H1 (cell line): Measurements from ENCODE around the gene ELMO1. TPM values are rescaled to one million over a fixed set of nuclear protein-coding genes. Genes with fewer than 3 reads are reported as not detected.

Experiments
- CTCF ChIA-PET: fragments of 300-600 bp; sonication (Branson Sonifier 250); formaldehyde crosslinking; loops from one replicate; lab custom pipeline; 2021; ENCODE audit not compliant: partially characterized antibody; lab: Charles Lee
- POLR2A ChIA-PET: fragments of 300-600 bp; sonication (Branson Sonifier 250); formaldehyde crosslinking; loops from one replicate; lab custom pipeline; 2021; ENCODE audit warnings: inconsistent platforms; ENCODE audit not compliant: partially characterized antibody; lab: Charles Lee
- DNase-seq, 2 experiments: peaks; one replicate each; pipeline versions ENCODE4 v3.0.0 to v3.0.0-alpha.2; 2010 to 2022; ENCODE audit warnings: low spot score in 2 of 2, low read depth in 1 of 2, mixed read lengths in 1 of 2
- FAIRE-seq: peaks from 2 replicates; lab custom pipeline; 2011; peaks lifted over from hg19 to GRCh38; lab: Jason Lieb, UNC
- H2AFZ ChIP-seq: 2 replicates; pipeline ENCODE4 v1.8.1; 2012; ENCODE audit warnings: low read length, inconsistent platforms
- H2AK5ac ChIP-seq: 2 replicates; pipeline ENCODE4 v1.6.1; 2013; ENCODE audit warnings: low read depth, low read length
- H2BK120ac ChIP-seq: replicated peaks from 2 replicates; pipeline ENCODE3; 2013; ENCODE audit warnings: low read depth, low read length, inconsistent platforms
- H2BK12ac ChIP-seq: 2 replicates; pipeline ENCODE4 v1.6.1; 2013; ENCODE audit warnings: low read depth, low read length
- H2BK15ac ChIP-seq: 2 replicates; pipeline ENCODE4 v1.6.1; 2013; ENCODE audit warnings: low read length
- H2BK20ac ChIP-seq: 2 replicates; pipeline ENCODE4 v1.6.1; 2013; ENCODE audit warnings: low read length
- H2BK5ac ChIP-seq: 2 replicates; pipeline ENCODE4 v1.6.1; 2013; ENCODE audit warnings: low read depth, low read length
- H3K14ac ChIP-seq: 2 replicates; pipeline ENCODE4 v1.6.1; 2013; ENCODE audit warnings: inconsistent platforms; ENCODE audit not compliant: insufficient read length
- H3K18ac ChIP-seq: 2 replicates; pipeline ENCODE4 v1.6.1; 2013; ENCODE audit warnings: low read length; ENCODE audit errors: extremely low read depth
- H3K23ac ChIP-seq: 2 replicates; pipeline ENCODE4 v1.6.1; 2013; ENCODE audit warnings: inconsistent platforms; ENCODE audit not compliant: insufficient read length
- H3K23me2 ChIP-seq: 2 replicates; pipeline ENCODE4 v1.6.1; 2013; ENCODE audit warnings: low read depth, low read length
- H3K27ac ChIP-seq: 2 replicates; pipeline ENCODE4 v1.6.1; 2011; ENCODE audit warnings: low read depth, low read length, inconsistent platforms
- H3K27me3 ChIP-seq, 4 experiments: replicated peaks in 1 of 4; 1 replicate in 1 of 4; 2 replicates in 3 of 4; pipeline versions ENCODE4 v1.6.1 to v1.8.1; 2011 to 2013; ENCODE audit warnings: low read length in 3 of 4, mild to moderate bottlenecking in 3 of 4, inconsistent platforms in 2 of 4, mixed read lengths in 2 of 4, moderate library complexity in 1 of 4; ENCODE audit not compliant: control insufficient read depth in 3 of 4, insufficient read depth in 3 of 4; ENCODE audit errors: extremely low read depth in 1 of 4
- H3K36me3 ChIP-seq, 4 experiments: 2 replicates each; pipeline versions ENCODE4 v1.6.1 to v1.8.1; 2011 to 2013; ENCODE audit warnings: mild to moderate bottlenecking in 4 of 4, low read length in 3 of 4, moderate library complexity in 2 of 4, control low read depth in 1 of 4, inconsistent platforms in 1 of 4; ENCODE audit not compliant: insufficient read depth in 4 of 4, control insufficient read depth in 2 of 4
- H3K4ac ChIP-seq: replicated peaks from 2 replicates; pipeline ENCODE3; 2013; ENCODE audit warnings: low read length, low read depth, mixed read lengths, inconsistent platforms; ENCODE audit not compliant: insufficient read length
- H3K4me1 ChIP-seq, 4 experiments: replicated peaks in 1 of 4; 1 replicate in 1 of 4; 2 replicates in 3 of 4; pipeline versions ENCODE4 v1.6.1 to v1.8.1; 2011 to 2013; ENCODE audit warnings: low read length in 3 of 4, inconsistent platforms in 2 of 4, mixed read lengths in 1 of 4; ENCODE audit not compliant: insufficient read depth in 4 of 4, control insufficient read depth in 3 of 4
- H3K4me2 ChIP-seq, 2 experiments: 2 replicates each; pipeline versions ENCODE4 v1.6.1 to v1.8.1; 2011 to 2013; ENCODE audit warnings: low read depth in 2 of 2, low read length in 2 of 2, control low read depth in 1 of 2, inconsistent platforms in 1 of 2, mild to moderate bottlenecking in 1 of 2; ENCODE audit not compliant: insufficient read depth in 1 of 2
- H3K4me3 ChIP-seq, 4 experiments: fragments of 200-600, 300-600 bp in 1 of 4; sonication (generic), shearing (Covaris generic), sonication (Bioruptor Twin) in 1 of 4; 2 replicates each; pipeline versions ENCODE4 v1.5.1 to v1.8.1; 2011 to 2016; ENCODE audit warnings: low read length in 4 of 4, low read depth in 3 of 4, control low read depth in 2 of 4, inconsistent platforms in 2 of 4, mild to moderate bottlenecking in 2 of 4, mixed read lengths in 1 of 4, moderate library complexity in 1 of 4; ENCODE audit not compliant: insufficient read depth in 2 of 4; ENCODE audit errors: extremely low read depth in 1 of 4
- H3K56ac ChIP-seq: replicated peaks from 2 replicates; pipeline ENCODE3; 2013; ENCODE audit warnings: low read depth, mild to moderate bottlenecking, mixed read lengths, low read length, inconsistent platforms; ENCODE audit not compliant: insufficient read length
- H3K79me1 ChIP-seq: 2 replicates; pipeline ENCODE4 v1.6.1; 2013; ENCODE audit warnings: low read depth, low read length, control low read depth
- H3K79me2 ChIP-seq, 2 experiments: 2 replicates each; pipeline versions ENCODE4 v1.6.1 to v1.8.1; 2012 to 2013; ENCODE audit warnings: low read length in 2 of 2, mild to moderate bottlenecking in 2 of 2, inconsistent platforms in 1 of 2; ENCODE audit not compliant: insufficient read depth in 2 of 2, control insufficient read depth in 1 of 2
- H3K9ac ChIP-seq, 4 experiments: replicated peaks in 1 of 4; 1 replicate in 1 of 4; 2 replicates in 3 of 4; pipeline versions ENCODE4 v1.6.1 to v1.8.1; 2011 to 2013; ENCODE audit warnings: low read depth in 3 of 4, low read length in 3 of 4, control low read depth in 2 of 4, mild to moderate bottlenecking in 2 of 4, moderate library complexity in 2 of 4, inconsistent platforms in 1 of 4; ENCODE audit errors: extremely low read depth in 1 of 4
- H3K9me3 ChIP-seq, 2 experiments: 2 replicates each; pipeline versions ENCODE4 v1.6.1 to v1.8.1; 2012 to 2013; ENCODE audit warnings: mild to moderate bottlenecking in 2 of 2, moderate library complexity in 2 of 2, control low read depth in 1 of 2, inconsistent platforms in 1 of 2, low read depth in 1 of 2, low read length in 1 of 2, mixed read lengths in 1 of 2; ENCODE audit not compliant: insufficient read depth in 2 of 2
- H4K20me1 ChIP-seq, 2 experiments: replicated peaks in 1 of 2; 2 replicates each; pipeline versions ENCODE3 to v1.8.1; 2011 to 2013; ENCODE audit warnings: inconsistent platforms in 2 of 2, low read length in 2 of 2, mild to moderate bottlenecking in 1 of 2; ENCODE audit not compliant: insufficient read depth in 2 of 2, control insufficient read depth in 1 of 2
- H4K5ac ChIP-seq: 2 replicates; pipeline ENCODE4 v1.6.1; 2013; ENCODE audit warnings: low read length, low read depth, mixed read lengths, inconsistent platforms; ENCODE audit not compliant: insufficient read length
- H4K8ac ChIP-seq: 2 replicates; pipeline ENCODE4 v1.8.0; 2013; ENCODE audit warnings: mild to moderate bottlenecking, moderate library complexity, low read length, inconsistent platforms; ENCODE audit not compliant: insufficient read depth; ENCODE audit errors: extremely low read depth
- H4K91ac ChIP-seq: replicated peaks from 2 replicates; pipeline ENCODE3; 2013; ENCODE audit warnings: low read length, mixed read lengths, inconsistent platforms; ENCODE audit not compliant: insufficient read length
- BACH1 ChIP-seq: IDR thresholded peaks from 2 replicates; pipeline ENCODE4 v1.6.1; 2012; ENCODE audit warnings: low read length, improper control_type of control experiment
- BCL11A ChIP-seq, 2 experiments: IDR thresholded peaks; one replicate each; pipeline ENCODE4 v1.6.1; 2011; ENCODE audit warnings: low read depth in 2 of 2, low read length in 2 of 2, mild to moderate bottlenecking in 2 of 2
- BRCA1 ChIP-seq: IDR thresholded peaks from 2 replicates; pipeline ENCODE4 v1.6.1; 2012; ENCODE audit warnings: low read depth, low read length, improper control_type of control experiment
- CHD1 ChIP-seq: IDR thresholded peaks from 2 replicates; pipeline ENCODE4 v1.6.1; 2012; ENCODE audit warnings: low read depth, low read length, improper control_type of control experiment
- EGR1 ChIP-seq: IDR thresholded peaks from 2 replicates; pipeline ENCODE4 v1.6.1; 2011; ENCODE audit warnings: low read depth, low read length, borderline replicate concordance
- EZH2 ChIP-seq: fragments of 200-600 bp; sonication (generic); IDR thresholded peaks from 2 replicates; pipeline ENCODE4 v1.7.1; 2012; ENCODE audit warnings: low read depth, mild to moderate bottlenecking, moderate library complexity, low read length, inconsistent platforms; ENCODE audit not compliant: severe bottlenecking
- JUND ChIP-seq: IDR thresholded peaks from 2 replicates; pipeline ENCODE4 v1.6.1; 2011; ENCODE audit warnings: mild to moderate bottlenecking, improper control_type of control experiment, low read length
- KDM1A ChIP-seq: fragments of 200-600, 300-600 bp; sonication (generic); IDR thresholded peaks from 2 replicates; pipeline ENCODE4 v1.7.1; 2016; ENCODE audit warnings: mild to moderate bottlenecking, low read length, borderline replicate concordance
- KDM5A ChIP-seq: fragments of 200-600 bp; IDR thresholded peaks from 2 replicates; pipeline ENCODE4 v1.7.1; 2012; ENCODE audit warnings: mild to moderate bottlenecking, low read length, inconsistent platforms, mixed read lengths
- SIN3A ChIP-seq, 2 experiments: IDR thresholded peaks in 1 of 2; conservative IDR thresholded peaks in 1 of 2; 2 replicates each; pipeline ENCODE4 v1.6.1; 2011 to 2012; ENCODE audit warnings: low read length in 2 of 2, improper control_type of control experiment in 1 of 2, low read depth in 1 of 2, mild to moderate bottlenecking in 1 of 2
- TEAD4 ChIP-seq: IDR thresholded peaks from 2 replicates; pipeline ENCODE4 v1.6.1; 2012; ENCODE audit warnings: low read depth, low read length, inconsistent platforms, mixed read lengths
- WGBS, 2 experiments: shearing (Covaris generic) in 1 of 2; methylation state at CpG; one replicate each; pipeline versions ENCODE4 v1.1.6 to v1.1.7; 2013 to 2015; ENCODE audit warnings: low lambda C conversion rate in 2 of 2, mixed read lengths in 2 of 2, inconsistent platforms in 1 of 2, low coverage in 1 of 2, missing lambda C conversion rate in 1 of 2; ENCODE audit not compliant: insufficient replicate concordance in 2 of 2, insufficient coverage in 1 of 2, insufficient read length in 1 of 2; ENCODE audit errors: extremely low coverage in 1 of 2, missing lambda C conversion rate in 1 of 2; 5-methylcytosine and 5-hydroxymethylcytosine counted together
- polyA plus RNA-seq, 7 experiments: library from polyadenylated mRNA; depleted of rRNA in 3 of 7; stranded (reverse) in 5 of 7; unstranded in 2 of 7; fragments of >200 nt in 5 of 7; fragments of 200-250 nt in 2 of 7; gene quantifications; 1 replicate in 5 of 7; 2 replicates in 1 of 7; 4 replicates in 1 of 7; pipeline versions ENCODE4 v1.2.1 to v1.2.3, GENCODE V29; 2011 to 2013; ENCODE audit warnings: missing spikeins in 2 of 7, mixed read lengths in 2 of 7
- total RNA-seq: library from RNA; stranded (reverse); fragmentation: NEBNext Ultra II Directional; extraction: Animal tissue kit (Norgen Biotek cat#: 25700); gene quantifications from 2 replicates; pipeline ENCODE4 v1.2.1, GENCODE V29; 2021
- TF ChIP-seq, protein P1 (sequence below), 3 experiments: IDR thresholded peaks; 1 replicate in 2 of 3; 2 replicates in 1 of 3; pipeline versions ENCODE4 v1.5.1 to v1.6.1; 2011; ENCODE audit warnings: low read length in 3 of 3, mild to moderate bottlenecking in 3 of 3, inconsistent platforms in 2 of 3, low read depth in 1 of 3, moderate library complexity in 1 of 3; ENCODE audit not compliant: insufficient read depth in 1 of 3; ENCODE audit errors: control extremely low read depth in 1 of 3

Gene ELMO1
- total and polyA plus RNA-seq, 2 of the 8 experiments (the other 6 are each of a cell fraction or from before 2014, with no cell fraction given), result 18.4 to 21.0 TPM

- no peak overlapping the region for H2BK120ac ChIP-seq
- H3K79me2 ChIP-seq, result no peaks in the 10 kb centered on the region
- no peak overlapping the region for H3K4me2 ChIP-seq
- no peak overlapping the region for H3K9ac ChIP-seq
- no peak overlapping the region for H2BK20ac ChIP-seq
- no peak overlapping the region for H4K91ac ChIP-seq
- H3K56ac ChIP-seq, result no peak overlapping the region
- H2BK12ac ChIP-seq, result no peak overlapping the region
- no peaks in the 10 kb centered on the region for H3K79me1 ChIP-seq
- no peaks in the 10 kb centered on the region for H3K23me2 ChIP-seq
- 96% methylated on average over 1 of the region's 1 CpG; no CpG with 5 or more reads in 1 of the 2 experiments for WGBS, 2 experiments
- ChIA-PET POLR2A (no interaction called here), CTCF (interaction anchor here (0.8 kb wide), 1 partner anchor 12 kb away, joined by 3 read pairs; no protein-coding TSS in a partner anchor)
- DNase-seq (no peak), FAIRE-seq (no peak)
- H3K36me3 ChIP-seq, result no peaks in the 10 kb centered on the region
- H4K20me1 ChIP-seq, result no peaks in the 10 kb centered on the region
- H3K4me1 ChIP-seq, result no peaks in the 10 kb centered on the region; a peak in 2 of 7 replicates
- no peak overlapping the region for H2BK15ac ChIP-seq
- H3K4ac ChIP-seq, result no peak overlapping the region
- no peak overlapping the region for H4K5ac ChIP-seq
- no peak overlapping the region for H3K27ac ChIP-seq
- no peak overlapping the region for H3K18ac ChIP-seq
- no peaks in the 10 kb centered on the region for H3K27me3 ChIP-seq
- H4K8ac ChIP-seq, result no peak overlapping the region
- H3K9me3 ChIP-seq, result no peaks in the 10 kb centered on the region
- H3K14ac ChIP-seq, result no peak overlapping the region
- no peak overlapping the region for H3K4me3 ChIP-seq
- no peak overlapping the region for H2AK5ac ChIP-seq
- H2AFZ ChIP-seq, result no peak overlapping the region
- H2BK5ac ChIP-seq, result no peak overlapping the region
- no peak overlapping the region for H3K23ac ChIP-seq
- no peak for TF ChIP-seq KDM5A
- TF ChIP-seq EGR1, result no peak
- TF ChIP-seq TEAD4, result no peak
- TF ChIP-seq BACH1, result no peak
- TF ChIP-seq JUND, result no peak
- no peak for TF ChIP-seq SIN3A (conservative IDR thresholded peaks at IDR 0.05 in 1 of 2, IDR thresholded peaks at IDR 0.05 in 1 of 2; ENCODE audit: low read depth in 1 of 2, low read length in 2 of 2)
- TF ChIP-seq, protein P1, sequence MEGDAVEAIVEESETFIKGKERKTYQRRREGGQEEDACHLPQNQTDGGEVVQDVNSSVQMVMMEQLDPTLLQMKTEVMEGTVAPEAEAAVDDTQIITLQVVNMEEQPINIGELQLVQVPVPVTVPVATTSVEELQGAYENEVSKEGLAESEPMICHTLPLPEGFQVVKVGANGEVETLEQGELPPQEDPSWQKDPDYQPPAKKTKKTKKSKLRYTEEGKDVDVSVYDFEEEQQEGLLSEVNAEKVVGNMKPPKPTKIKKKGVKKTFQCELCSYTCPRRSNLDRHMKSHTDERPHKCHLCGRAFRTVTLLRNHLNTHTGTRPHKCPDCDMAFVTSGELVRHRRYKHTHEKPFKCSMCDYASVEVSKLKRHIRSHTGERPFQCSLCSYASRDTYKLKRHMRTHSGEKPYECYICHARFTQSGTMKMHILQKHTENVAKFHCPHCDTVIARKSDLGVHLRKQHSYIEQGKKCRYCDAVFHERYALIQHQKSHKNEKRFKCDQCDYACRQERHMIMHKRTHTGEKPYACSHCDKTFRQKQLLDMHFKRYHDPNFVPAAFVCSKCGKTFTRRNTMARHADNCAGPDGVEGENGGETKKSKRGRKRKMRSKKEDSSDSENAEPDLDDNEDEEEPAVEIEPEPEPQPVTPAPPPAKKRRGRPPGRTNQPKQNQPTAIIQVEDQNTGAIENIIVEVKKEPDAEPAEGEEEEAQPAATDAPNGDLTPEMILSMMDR (IDR thresholded peaks at IDR 0.05; ENCODE audit: control extremely low read depth in 1 of 3, insufficient read depth in 1 of 3, low read depth in 1 of 3, low read length in 3 of 3), result no peak
- TF ChIP-seq KDM1A, result no peak
- TF ChIP-seq BCL11A (IDR thresholded peaks at IDR 0.05; ENCODE audit: low read depth in 2 of 2, low read length in 2 of 2), result no peak
- TF ChIP-seq BRCA1, result no peak
- no peak for TF ChIP-seq EZH2
- TF ChIP-seq CHD1, result no peak
These were observed 261.9 kb downstream of the ELMO1 start for GRCh38 chr7:37186753-37187152.
